Activated T-helper 9 cell treated with anti-CD3 and anti-CD28 coated beads, Interleukin-2, amount 50 U/mL, for 16 hours (primary cell): ENCODE results near the gene ZNF426.

Source experiments
- DNase-seq: peaks from one replicate; pipeline ENCODE4 v3.0.0-alpha.2; 2020; ENCODE audit warnings: low read depth

ZNF426 gene

GRCh38 chr19:9494096-9494495 lies 44.3 kb downstream of the ZNF426 start:
- no peak for DNase-seq

GRCh38 chr19:9487016-9487415 lies 51.4 kb downstream of the ZNF426 start:
- no peak for DNase-seq

GRCh38 chr19:9485140-9485539 lies 53.3 kb downstream of the ZNF426 start:
- DNase-seq, result no peak

GRCh38 chr19:9474975-9475374 lies 63.5 kb downstream of the ZNF426 start:
- no peak for DNase-seq
